ENCODE data around the gene C2CD3. TPM values are rescaled to one million over a fixed set of nuclear protein-coding genes. Genes with fewer than 3 reads are reported as not detected.

C2CD3 gene
- total RNA-seq, 1 experiment from 2014 or later, result 22.6 TPM

Other genes with a start within 250 kb of the C2CD3 start
- gene DNAJB13, start 220.0 kb downstream of the C2CD3 start, total RNA-seq (2014; rRNA removed; shearing (Covaris generic)), result not detected in 2 replicates
- gene UCP2, start 188.2 kb downstream of the C2CD3 start, total RNA-seq (2014; rRNA removed; shearing (Covaris generic)), result 21.4 and 28.0 TPM in 2 replicates
- 0.10 and 0.15 TPM in 2 replicates for gene UCP3, start 161.9 kb downstream of the C2CD3 start, total RNA-seq (2014; rRNA removed; shearing (Covaris generic))
- 57.4 and 60.4 TPM in 2 replicates for gene PPME1, start 287 bp upstream of the C2CD3 start, total RNA-seq (2014; rRNA removed; shearing (Covaris generic))
- 4.2 and 5.4 TPM in 2 replicates for gene P4HA3, start 140.6 kb upstream of the C2CD3 start, total RNA-seq (2014; rRNA removed; shearing (Covaris generic))
- 7.0 and 11.9 TPM in 2 replicates for gene PGM2L1, start 227.4 kb upstream of the C2CD3 start, total RNA-seq (2014; rRNA removed; shearing (Covaris generic))